HG03342 (cell line): Measurements from ENCODE around the gene ZBTB34.

Experiments
- ATAC-seq: cut with Tn5 transposase; IDR thresholded peaks from one replicate; pipeline ENCODE4 v1.9.1; 2021; ENCODE audit warnings: mild to moderate bottlenecking, moderate library complexity; ENCODE audit not compliant: unreplicated experiment

Gene ZBTB34

GRCh38 chr9:126915846-126916543 is 55.6 kb downstream of the ZBTB34 start:
- ATAC-seq = no peak

- ATAC-seq = no peak
These were observed 56.5 kb downstream of the ZBTB34 start for GRCh38 chr9:126916909-126917308.

GRCh38 chr9:126919193-126919592 is 58.8 kb downstream of the ZBTB34 start:
- ATAC-seq = no peak

GRCh38 chr9:126925876-126926275 is 65.4 kb downstream of the ZBTB34 start:
- no peak for ATAC-seq

GRCh38 chr9:126926364-126926763 is 65.9 kb downstream of the ZBTB34 start:
- ATAC-seq = no peak

GRCh38 chr9:126927419-126927818 is 67.0 kb downstream of the ZBTB34 start:
- ATAC-seq = no peak

- no peak for ATAC-seq
These were observed 72.5 kb downstream of the ZBTB34 start for GRCh38 chr9:126932871-126933321.

GRCh38 chr9:126933334-126933980 is 73.0 kb downstream of the ZBTB34 start:
- no peak for ATAC-seq

- no peak for ATAC-seq
These were observed 74.0 kb downstream of the ZBTB34 start for GRCh38 chr9:126934441-126934840.
